WI38 (cell line): ENCODE measurements around the gene BAMBI.

Source experiments
- H3K4me3 ChIP-seq: 2 replicates; pipeline ENCODE4 v1.5.1; 2011; ENCODE audit warnings: low read depth, mild to moderate bottlenecking, control low read depth, low read length
- TF ChIP-seq, protein P1 (sequence below): IDR thresholded peaks from 2 replicates; pipeline ENCODE4 v1.5.1; 2012; ENCODE audit warnings: low read depth, mild to moderate bottlenecking, control low read depth, low read length

The BAMBI gene

GRCh38 chr10:28691187-28691694, 13.9 kb downstream of the BAMBI start:
- TF ChIP-seq, protein P1, sequence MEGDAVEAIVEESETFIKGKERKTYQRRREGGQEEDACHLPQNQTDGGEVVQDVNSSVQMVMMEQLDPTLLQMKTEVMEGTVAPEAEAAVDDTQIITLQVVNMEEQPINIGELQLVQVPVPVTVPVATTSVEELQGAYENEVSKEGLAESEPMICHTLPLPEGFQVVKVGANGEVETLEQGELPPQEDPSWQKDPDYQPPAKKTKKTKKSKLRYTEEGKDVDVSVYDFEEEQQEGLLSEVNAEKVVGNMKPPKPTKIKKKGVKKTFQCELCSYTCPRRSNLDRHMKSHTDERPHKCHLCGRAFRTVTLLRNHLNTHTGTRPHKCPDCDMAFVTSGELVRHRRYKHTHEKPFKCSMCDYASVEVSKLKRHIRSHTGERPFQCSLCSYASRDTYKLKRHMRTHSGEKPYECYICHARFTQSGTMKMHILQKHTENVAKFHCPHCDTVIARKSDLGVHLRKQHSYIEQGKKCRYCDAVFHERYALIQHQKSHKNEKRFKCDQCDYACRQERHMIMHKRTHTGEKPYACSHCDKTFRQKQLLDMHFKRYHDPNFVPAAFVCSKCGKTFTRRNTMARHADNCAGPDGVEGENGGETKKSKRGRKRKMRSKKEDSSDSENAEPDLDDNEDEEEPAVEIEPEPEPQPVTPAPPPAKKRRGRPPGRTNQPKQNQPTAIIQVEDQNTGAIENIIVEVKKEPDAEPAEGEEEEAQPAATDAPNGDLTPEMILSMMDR = no peak
- H3K4me3 ChIP-seq = no peak overlapping the region

- H3K4me3 ChIP-seq = no peak overlapping the region
- TF ChIP-seq, protein P1 = no peak
Observed at GRCh38 chr10:28692050-28692449, 14.7 kb downstream of the BAMBI start.

GRCh38 chr10:28694530-28694929, 17.2 kb downstream of the BAMBI start:
- no peak overlapping the region for H3K4me3 ChIP-seq
- TF ChIP-seq, protein P1 = no peak

DNA sequence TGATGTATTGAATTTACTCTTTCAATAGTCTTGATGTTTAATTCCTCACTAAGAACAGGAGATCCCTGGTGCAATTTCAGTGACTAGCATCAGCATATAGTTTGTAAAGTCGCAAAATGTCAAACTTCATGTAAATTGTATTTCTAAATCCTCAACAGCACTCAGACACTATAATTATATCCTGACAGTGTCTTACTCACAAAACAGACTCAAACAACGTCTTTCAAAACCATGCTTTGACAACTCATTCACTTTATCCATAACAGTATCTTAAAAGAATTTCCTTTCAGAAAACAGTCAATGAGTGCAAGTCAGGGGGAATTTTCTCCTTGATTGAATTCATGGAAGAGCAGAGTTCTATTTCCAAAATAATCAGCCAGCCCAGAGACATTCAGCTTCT, 20.8 kb downstream of the BAMBI start:
- TF ChIP-seq, protein P1 = no peak
- no peak overlapping the region for H3K4me3 ChIP-seq

DNA sequence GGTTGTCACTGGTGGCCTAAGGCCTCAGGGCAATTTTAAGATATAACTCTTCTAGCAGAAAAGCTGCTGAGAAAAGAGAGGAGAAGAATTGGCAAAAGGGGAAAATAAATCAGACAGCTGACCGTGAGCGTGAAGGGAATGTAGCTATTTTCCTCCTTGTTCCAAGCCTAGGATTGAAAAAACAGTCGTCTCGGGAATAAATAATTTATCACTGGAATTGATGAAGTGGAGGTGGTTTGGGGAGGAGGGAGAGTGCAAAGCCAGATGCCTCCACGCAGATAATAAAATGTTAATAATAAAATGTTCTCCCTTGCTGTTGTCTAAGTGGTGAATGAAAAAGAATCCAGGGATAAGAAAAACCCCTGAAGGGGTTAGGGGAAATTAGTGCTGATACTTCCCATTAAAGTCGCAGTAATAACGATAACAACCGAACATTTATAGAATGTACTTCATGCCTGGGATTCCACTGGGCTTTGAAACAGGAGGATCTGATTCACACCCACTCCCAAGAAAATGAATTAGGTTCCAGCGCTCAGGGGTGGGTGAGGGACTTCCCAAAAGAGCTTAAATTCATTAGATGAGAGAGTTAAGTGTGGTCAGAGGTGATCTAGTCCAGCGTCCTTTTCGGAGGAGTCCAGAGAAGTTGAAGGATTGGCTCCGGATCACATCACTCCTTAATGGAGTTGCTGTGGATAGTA, 27.3 kb downstream of the BAMBI start:
- TF ChIP-seq, protein P1 = no peak
- no peak overlapping the region for H3K4me3 ChIP-seq

GRCh38 chr10:28705472-28705871, 28.2 kb downstream of the BAMBI start:
- no peak overlapping the region for H3K4me3 ChIP-seq
- TF ChIP-seq, protein P1 = no peak

- H3K4me3 ChIP-seq = no peak overlapping the region
- TF ChIP-seq, protein P1 = no peak
Observed at GRCh38 chr10:28709001-28709710, 31.8 kb downstream of the BAMBI start.
